HEK293T (cell line): Measurements from ENCODE around the gene BPIFB2.

Experiments
- CTCF ChIA-PET: fragments of 350-600 bp; formaldehyde crosslinking; extraction: SDS; loops from one replicate; lab custom pipeline; 2021; ENCODE audit warnings: antibody characterized with exemption, inconsistent platforms; lab: Yijun Ruan, JAX
- POLR2A ChIA-PET: fragments of 350-600 bp; formaldehyde crosslinking; extraction: SDS; loops from one replicate; lab custom pipeline; 2020; ENCODE audit warnings: antibody characterized with exemption, inconsistent platforms; lab: Yijun Ruan, JAX
- DNase-seq: peaks from one replicate; pipeline ENCODE4 v3.0.0; 2012; ENCODE audit warnings: mixed read lengths; ENCODE audit errors: extremely low spot score
- ARNT ChIP-seq: fragments of 450-650 bp; IDR thresholded peaks from 2 replicates; pipeline ENCODE4 v1.6.1; 2017; ENCODE audit warnings: mild to moderate bottlenecking
- BHLHE40 ChIP-seq: fragments of 450-650 bp; IDR thresholded peaks from 2 replicates; pipeline ENCODE4 v1.6.1; 2016; ENCODE audit warnings: mild to moderate bottlenecking, moderate library complexity, borderline replicate concordance
- CTBP1 ChIP-seq: fragments of 450-650 bp; IDR thresholded peaks from 2 replicates; pipeline ENCODE4 v1.6.1; 2016; ENCODE audit warnings: borderline replicate concordance
- ELF4 ChIP-seq: fragments of 450-650 bp; IDR thresholded peaks from 2 replicates; pipeline ENCODE4 v1.6.1; 2017; ENCODE audit warnings: antibody characterized with exemption
- FOXA1 ChIP-seq: fragments of 450-650 bp; IDR thresholded peaks from 2 replicates; pipeline ENCODE4 v1.6.1; 2016; ENCODE audit warnings: mild to moderate bottlenecking
- FOXK2 ChIP-seq: fragments of 450-650 bp; IDR thresholded peaks from 2 replicates; pipeline ENCODE4 v1.6.1; 2016; ENCODE audit warnings: mild to moderate bottlenecking
- FOXM1 ChIP-seq: fragments of 450-650 bp; IDR thresholded peaks from 2 replicates; pipeline ENCODE4 v1.6.1; 2017; ENCODE audit warnings: mild to moderate bottlenecking, borderline replicate concordance
- HDGF ChIP-seq: fragments of 450-650 bp; IDR thresholded peaks from 2 replicates; pipeline ENCODE4 v1.6.1; 2017; ENCODE audit warnings: antibody characterized with exemption, borderline replicate concordance
- L3MBTL2 ChIP-seq: fragments of 450-650 bp; conservative IDR thresholded peaks from 2 replicates; pipeline ENCODE4 v1.6.1; 2016; ENCODE audit warnings: mild to moderate bottlenecking
- LEF1 ChIP-seq: fragments of 450-650 bp; IDR thresholded peaks from 2 replicates; pipeline ENCODE4 v1.6.1; 2017; ENCODE audit warnings: mild to moderate bottlenecking, borderline replicate concordance
- NFRKB ChIP-seq: fragments of 450-650 bp; IDR thresholded peaks from 2 replicates; pipeline ENCODE4 v1.6.1; 2016; ENCODE audit warnings: mild to moderate bottlenecking, moderate library complexity
- PKNOX1 ChIP-seq: fragments of 450-650 bp; IDR thresholded peaks from 2 replicates; pipeline ENCODE4 v1.6.1; 2016
- SP1 ChIP-seq: fragments of 450-650 bp; IDR thresholded peaks from 2 replicates; pipeline ENCODE4 v1.6.1; 2017
- SUZ12 ChIP-seq: fragments of 450-650 bp; IDR thresholded peaks from 2 replicates; pipeline ENCODE4 v1.6.1; 2016; ENCODE audit warnings: mild to moderate bottlenecking
- TARDBP ChIP-seq: fragments of 450-650 bp; IDR thresholded peaks from 2 replicates; pipeline ENCODE4 v1.6.1; 2016
- ZNF384 ChIP-seq: fragments of 450-650 bp; IDR thresholded peaks from 2 replicates; pipeline ENCODE4 v1.6.1; 2016

BPIFB2 gene

GRCh38 chr20:33002087-33002808 lies 5.3 kb upstream of the BPIFB2 start:
- POLR2A ChIA-PET, result no interaction called here
- CTCF ChIA-PET, result interaction anchor here (0.5 kb wide), 1 partner anchor 81 kb away, joined by 3 read pairs; no protein-coding TSS in a partner anchor
- no peak for DNase-seq
- no peak for TF ChIP-seq ZNF384
- no peak for TF ChIP-seq FOXA1
- TF ChIP-seq ELF4, result no peak
- no peak for TF ChIP-seq FOXM1
- no peak for TF ChIP-seq TARDBP
- TF ChIP-seq HDGF, result no peak
- TF ChIP-seq SUZ12, result no peak
- no peak for TF ChIP-seq L3MBTL2
- TF ChIP-seq SP1, result no peak
- no peak for TF ChIP-seq CTBP1
- TF ChIP-seq FOXK2, result no peak

- ChIA-PET CTCF (no interaction called here), POLR2A (no interaction called here)
- TF ChIP-seq BHLHE40 (no peak), ZNF384 (no peak), ELF4 (no peak), ARNT (no peak), LEF1 (no peak), NFRKB (no peak), CTBP1 (no peak), FOXA1 (no peak), FOXM1 (no peak), SP1 (no peak), PKNOX1 (no peak), HDGF (no peak)
- DNase-seq, result no peak
These were observed 3.3 kb upstream of the BPIFB2 start, which contains the start of gene SUN5 for GRCh38 chr20:33004141-33004751. Gene SUN5, minus strand, starts transcription at chr20:33004433. Its CDS starts 93 bp downstream, at chr20:33004340.

- CTCF ChIA-PET, result no interaction called here
- DNase-seq, result no peak
- POLR2A ChIA-PET, result no interaction called here
- TF ChIP-seq BHLHE40 (no peak), NFRKB (no peak), ELF4 (no peak), FOXA1 (no peak), FOXM1 (no peak), HDGF (no peak), ARNT (no peak), FOXK2 (no peak), L3MBTL2 (no peak), SUZ12 (no peak), PKNOX1 (no peak), SP1 (no peak), TARDBP (no peak), ZNF384 (no peak), LEF1 (no peak)
These were observed 2.4 kb upstream of the BPIFB2 start for GRCh38 chr20:33005132-33005566.

GRCh38 chr20:33005908-33006775 lies 1.4 kb upstream of the BPIFB2 start:
- CTCF ChIA-PET, result interaction anchor here (0.7 kb wide), 1 partner anchor 391 kb away, joined by 4 read pairs; no protein-coding TSS in a partner anchor
- POLR2A ChIA-PET, result interaction anchor here (0.6 kb wide), 1 partner anchor 10 kb away, joined by 3 read pairs; no protein-coding TSS in a partner anchor
- DNase-seq, result no peak
- no peak for TF ChIP-seq SUZ12
- no peak for TF ChIP-seq NFRKB
- TF ChIP-seq PKNOX1, result no peak
- no peak for TF ChIP-seq ARNT
- no peak for TF ChIP-seq FOXM1
- no peak for TF ChIP-seq L3MBTL2
- no peak for TF ChIP-seq ZNF384
- TF ChIP-seq FOXK2, result no peak
- no peak for TF ChIP-seq HDGF
- no peak for TF ChIP-seq TARDBP

GRCh38 chr20:33006776-33007375 lies 628 bp upstream of the BPIFB2 start:
- POLR2A ChIA-PET, result interaction anchor here (0.6 kb wide), 1 partner anchor 11 kb away, joined by 3 read pairs; no protein-coding TSS in a partner anchor
- no peak for DNase-seq
- CTCF ChIA-PET, result no interaction called here
- TF ChIP-seq FOXA1 (no peak), ARNT (no peak), CTBP1 (no peak), HDGF (no peak)
